DOHH2 (cell line): Measurements from ENCODE around the gene DCHS2.

Experiments used
- H3F3A ChIP-seq: fragments of 200-600 bp; sonication (generic), shearing (Covaris generic); 2 replicates; pipeline ENCODE4 v1.6.0; 2016; ENCODE audit warnings: antibody characterized with exemption, mild to moderate bottlenecking; ENCODE audit not compliant: control insufficient read depth, insufficient read depth
- H3K27ac ChIP-seq: fragments of 200-600 bp; sonication (generic); 2 replicates; pipeline ENCODE4 v1.5.1; 2014; ENCODE audit warnings: low read depth, mild to moderate bottlenecking, low read length, moderate library complexity
- H3K27me3 ChIP-seq: fragments of 200-600 bp; sonication (generic); 2 replicates; pipeline ENCODE4 v1.6.1; 2014; ENCODE audit warnings: mild to moderate bottlenecking, low read length, mixed read lengths; ENCODE audit not compliant: control insufficient read depth
- H3K36me3 ChIP-seq: fragments of 200-600 bp; sonication (generic); 2 replicates; pipeline ENCODE4 v1.6.1; 2014; ENCODE audit warnings: mild to moderate bottlenecking, low read length, moderate library complexity, mixed read lengths; ENCODE audit not compliant: control insufficient read depth
- H3K4me1 ChIP-seq: fragments of 200-600 bp; sonication (generic); 2 replicates; pipeline ENCODE4 v1.6.1; 2014; ENCODE audit warnings: mild to moderate bottlenecking, low read length, mixed read lengths; ENCODE audit not compliant: control insufficient read depth
- H3K4me2 ChIP-seq: fragments of 200-600 bp; sonication (generic); 2 replicates; pipeline ENCODE4 v1.6.0; 2014; ENCODE audit warnings: mild to moderate bottlenecking, low read length, moderate library complexity
- H3K4me3 ChIP-seq: fragments of 200-600 bp; sonication (generic); 2 replicates; pipeline ENCODE4 v1.5.1; 2014; ENCODE audit warnings: mild to moderate bottlenecking, low read length, mixed read lengths
- H3K79me2 ChIP-seq: fragments of 200-600 bp; sonication (generic); 2 replicates; pipeline ENCODE4 v1.6.1; 2014; ENCODE audit warnings: mild to moderate bottlenecking, low read length, mixed read lengths; ENCODE audit not compliant: control insufficient read depth
- H3K9me2 ChIP-seq: fragments of 200-600 bp; sonication (generic); replicated peaks from 2 replicates; pipeline ENCODE4 v1.6.1; 2014; ENCODE audit warnings: mild to moderate bottlenecking, low read length, mixed read lengths; ENCODE audit not compliant: control insufficient read depth
- H3K9me3 ChIP-seq: fragments of 200-600 bp; sonication (generic); 2 replicates; pipeline ENCODE4 v1.6.1; 2014; ENCODE audit warnings: antibody characterized with exemption, low read length, mixed read lengths; ENCODE audit not compliant: control insufficient read depth, insufficient read depth
- H4K20me1 ChIP-seq: fragments of 200-600 bp; sonication (generic); 2 replicates; pipeline ENCODE4 v1.6.0; 2014; ENCODE audit warnings: low read depth, mild to moderate bottlenecking, antibody characterized with exemption, low read length, moderate library complexity; ENCODE audit not compliant: control insufficient read depth, insufficient read depth
- CTCF ChIP-seq: fragments of 200-600 bp; sonication (generic); IDR thresholded peaks from one replicate; pipeline ENCODE4 v1.5.1; 2014; ENCODE audit warnings: antibody characterized with exemption, mild to moderate bottlenecking, low read depth, low read length; ENCODE audit not compliant: poor library complexity, severe bottlenecking
- EZH2phosphoT487 ChIP-seq: fragments of 200-600 bp; sonication (generic); IDR thresholded peaks from 2 replicates; pipeline ENCODE4 v1.6.1; 2017; ENCODE audit warnings: borderline replicate concordance, mild to moderate bottlenecking, antibody characterized with exemption, low read length, moderate library complexity, mixed read lengths

DCHS2 gene

DNA sequence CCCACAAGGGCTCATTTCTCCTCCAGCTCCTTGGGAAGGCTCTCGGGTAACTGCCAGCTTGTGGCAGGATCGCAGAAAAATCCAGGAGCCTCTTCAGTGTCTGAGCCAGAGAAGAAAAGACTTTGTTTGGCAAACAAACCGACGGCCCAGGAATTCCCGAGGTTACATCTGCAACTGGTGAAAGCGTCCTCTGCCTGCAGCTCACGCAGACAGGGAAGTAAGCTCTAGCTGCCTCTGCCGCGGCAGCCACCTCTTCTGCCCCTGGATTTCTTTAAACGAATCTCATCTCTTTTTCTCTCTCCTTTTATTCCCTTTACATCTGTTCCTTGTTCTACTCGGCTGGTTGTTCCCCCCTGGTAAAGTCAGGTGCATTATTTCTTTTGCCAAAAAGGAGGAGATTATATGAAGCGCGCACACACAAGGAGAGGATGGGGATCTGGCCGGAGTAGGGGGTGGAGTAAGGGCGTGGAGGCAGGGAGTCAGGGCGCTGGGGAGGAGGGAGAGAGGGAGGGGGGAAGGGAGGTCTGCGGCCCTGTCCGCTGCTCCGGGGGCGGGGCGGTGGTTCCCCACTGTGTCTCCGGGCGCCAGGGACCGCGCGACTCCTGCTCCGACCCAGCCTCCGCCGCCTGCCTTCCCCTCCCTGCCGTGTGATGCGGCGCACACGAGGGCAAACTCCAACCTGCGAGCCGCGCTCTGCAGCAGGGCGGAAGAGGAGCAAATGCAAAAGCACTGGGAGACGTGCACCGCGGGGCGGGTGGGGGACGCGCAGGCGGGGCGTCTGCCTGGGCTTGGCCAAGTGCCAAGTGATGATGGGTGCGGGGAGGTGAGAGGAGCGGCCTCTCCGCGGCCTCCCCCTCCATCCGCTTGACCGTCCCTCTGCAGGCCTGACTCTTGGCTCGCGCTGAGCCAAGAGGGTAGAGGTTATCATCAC is at the start of gene DCHS2:
TSS of gene DCHS2 (minus strand) at position 459 of the 931 bp plus-strand sequence. CDS start at position 15, 444 bp downstream.
- Histone ChIP-seq H3K27ac (no peak within 1 kb of the TSS), H3K9me3 (peaks cover 3% of the 10 kb centered on the region; the same call in 1 of the 2 replicates), H3K4me3 (peak within 1 kb of the TSS; percentile 45), H3K36me3 (no peaks in the 10 kb centered on the region), H3K79me2 (no peaks in the 10 kb centered on the region), H3F3A (no peaks in the 10 kb centered on the region), H3K9me2 (no peaks in the 10 kb centered on the region), H3K4me1 (no peaks in the 10 kb centered on the region), H4K20me1 (no peaks in the 10 kb centered on the region), H3K27me3 (peaks cover 3% of the 10 kb centered on the region; the same call in 1 of the 2 replicates), H3K4me2 (peak within 1 kb of the TSS; percentile 43)
- no peak for TF ChIP-seq EZH2phosphoT487
- TF ChIP-seq CTCF = no peak

GRCh38 chr4:154534296-154534695 is 42.7 kb upstream of the DCHS2 start:
- Histone ChIP-seq H3K27me3 (no peaks in the 10 kb centered on the region), H3K79me2 (no peaks in the 10 kb centered on the region), H3K4me2 (no peak overlapping the region), H4K20me1 (no peaks in the 10 kb centered on the region), H3K9me2 (no peaks in the 10 kb centered on the region), H3K27ac (no peak overlapping the region), H3F3A (peaks cover 5% of the 10 kb centered on the region; the same call in 1 of the 2 replicates), H3K36me3 (peaks cover 37% of the 10 kb centered on the region), H3K9me3 (no peaks in the 10 kb centered on the region), H3K4me1 (no peaks in the 10 kb centered on the region), H3K4me3 (no peak overlapping the region)
- TF ChIP-seq EZH2phosphoT487 (no peak), CTCF (no peak)

DNA sequence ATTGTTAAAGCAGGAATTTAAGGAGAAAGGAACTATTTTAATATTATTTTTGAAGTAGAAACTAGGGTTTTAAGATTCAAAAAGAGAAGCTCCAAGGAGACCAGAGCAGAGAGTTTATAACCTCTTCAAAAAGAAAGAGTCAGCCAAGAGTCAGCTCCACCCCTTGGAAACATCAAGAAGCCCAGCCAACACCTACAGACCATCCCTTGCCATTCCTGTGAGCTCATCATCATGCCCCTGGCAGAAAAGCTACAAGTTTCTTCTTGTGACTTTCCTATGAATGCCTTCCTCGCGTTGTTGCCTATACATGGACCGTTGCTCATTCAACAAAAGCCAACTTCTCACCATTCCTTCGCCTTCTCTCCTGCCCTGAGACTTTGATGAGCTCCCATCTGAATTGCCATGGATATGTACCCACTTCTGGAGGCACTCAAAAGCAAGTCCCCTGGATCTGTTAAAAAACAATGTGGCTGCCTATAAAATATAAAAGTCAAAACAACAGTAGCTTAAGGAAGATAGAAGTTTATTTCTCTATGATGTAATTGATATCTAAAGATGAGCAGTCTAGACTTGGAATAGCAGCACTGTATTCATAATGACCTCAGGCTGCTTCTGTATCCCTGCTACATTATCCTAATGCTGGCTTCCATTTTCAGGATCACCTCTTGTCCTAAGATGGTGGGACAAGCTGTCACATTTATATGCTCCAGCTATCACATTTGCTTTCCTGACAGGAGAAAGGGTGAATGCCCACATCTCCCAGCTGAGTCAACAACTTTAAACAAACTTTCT is 38.3 kb upstream of the DCHS2 start:
- H3K9me3 ChIP-seq = no peaks in the 10 kb centered on the region
- no peaks in the 10 kb centered on the region for H3K9me2 ChIP-seq

More for the DNA sequence above, 38.3 kb upstream of the DCHS2 start:
- Histone ChIP-seq H3K4me2 (no peak overlapping the region), H3K79me2 (no peaks in the 10 kb centered on the region), H3K27ac (no peak overlapping the region), H4K20me1 (no peaks in the 10 kb centered on the region), H3F3A (0 out of 2 replicates have a peak, but pooled peaks cover under 1% of the 10 kb centered on the region), H3K4me1 (peaks cover 22% of the 10 kb centered on the region), H3K4me3 (no peak overlapping the region), H3K27me3 (no peaks in the 10 kb centered on the region), H3K36me3 (no peaks in the 10 kb centered on the region)
- TF ChIP-seq CTCF (no peak), EZH2phosphoT487 (no peak)
